Measurements from ENCODE around the gene KISS1.

DNA sequence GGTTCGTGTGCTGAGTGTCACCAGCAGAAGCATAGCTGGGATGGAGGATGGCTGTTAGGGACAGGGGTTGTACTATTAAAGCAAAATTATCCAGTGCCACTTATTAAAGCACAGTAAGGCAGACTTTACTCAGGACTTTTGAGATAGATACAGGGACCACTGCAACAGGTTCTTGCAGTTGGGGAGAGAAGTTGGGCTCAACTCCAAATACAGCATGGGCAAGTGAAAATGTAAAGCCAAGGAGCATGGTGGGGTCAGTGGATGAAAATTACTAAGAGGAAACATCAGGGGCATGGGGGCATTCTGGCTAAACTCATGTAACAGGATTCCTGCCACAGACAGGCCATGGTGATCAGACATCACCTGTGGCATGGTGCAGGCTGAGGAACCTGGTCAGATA lies 15.2 kb downstream of the KISS1 start:
- TF ChIP-seq, protein P1, sequence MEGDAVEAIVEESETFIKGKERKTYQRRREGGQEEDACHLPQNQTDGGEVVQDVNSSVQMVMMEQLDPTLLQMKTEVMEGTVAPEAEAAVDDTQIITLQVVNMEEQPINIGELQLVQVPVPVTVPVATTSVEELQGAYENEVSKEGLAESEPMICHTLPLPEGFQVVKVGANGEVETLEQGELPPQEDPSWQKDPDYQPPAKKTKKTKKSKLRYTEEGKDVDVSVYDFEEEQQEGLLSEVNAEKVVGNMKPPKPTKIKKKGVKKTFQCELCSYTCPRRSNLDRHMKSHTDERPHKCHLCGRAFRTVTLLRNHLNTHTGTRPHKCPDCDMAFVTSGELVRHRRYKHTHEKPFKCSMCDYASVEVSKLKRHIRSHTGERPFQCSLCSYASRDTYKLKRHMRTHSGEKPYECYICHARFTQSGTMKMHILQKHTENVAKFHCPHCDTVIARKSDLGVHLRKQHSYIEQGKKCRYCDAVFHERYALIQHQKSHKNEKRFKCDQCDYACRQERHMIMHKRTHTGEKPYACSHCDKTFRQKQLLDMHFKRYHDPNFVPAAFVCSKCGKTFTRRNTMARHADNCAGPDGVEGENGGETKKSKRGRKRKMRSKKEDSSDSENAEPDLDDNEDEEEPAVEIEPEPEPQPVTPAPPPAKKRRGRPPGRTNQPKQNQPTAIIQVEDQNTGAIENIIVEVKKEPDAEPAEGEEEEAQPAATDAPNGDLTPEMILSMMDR (IDR thresholded peaks at IDR 0.05), result no peak
- TF ChIP-seq POLR2A (IDR thresholded peaks at IDR 0.05) (no peak), POLR2AphosphoS5 (IDR thresholded peaks at IDR 0.05) (no peak)

Data from transverse colon (tissue), 4 donors.